Ovary (tissue), 9 donors: ENCODE results near the gene EPHA1. TPM values are rescaled to one million over a fixed set of nuclear protein-coding genes. Genes with fewer than 3 reads are reported as not detected.

Experiments used
- DNase-seq, 5 donors: peaks; one replicate each; pipeline ENCODE4 v3.0.0-alpha.2; 2019 to 2020
- H3K27ac ChIP-seq, 2 donors: fragments of 200-600 bp; one replicate each; pipeline versions ENCODE4 v1.5.1 to v1.8.0; 2019 to 2022
- H3K27me3 ChIP-seq: fragments of 200-600 bp; one replicate; pipeline ENCODE4 v1.8.0; 2022
- H3K36me3 ChIP-seq: fragments of 200-600 bp; sonication (generic); one replicate; pipeline ENCODE4 v1.5.1; 2019
- H3K4me1 ChIP-seq: one replicate; pipeline ENCODE4 v1.8.1; 2013; ENCODE audit warnings: mild to moderate bottlenecking, moderate library complexity; ENCODE audit not compliant: insufficient read depth
- H3K4me3 ChIP-seq: fragments of 200-600 bp; sonication (generic); one replicate; pipeline ENCODE4 v1.5.1; 2017
- H3K9me3 ChIP-seq, 2 donors: fragments of 200-600 bp in 1 of 2; sonication (generic) in 1 of 2; one replicate each; pipeline versions ENCODE4 v1.5.1 to v1.8.1; 2013 to 2019; ENCODE audit warnings: mild to moderate bottlenecking in 1 of 2, moderate library complexity in 1 of 2
- CTCF ChIP-seq, 3 donors: fragments of 450-650 bp in 2 of 3; fragments of 200-600 bp in 1 of 3; IDR thresholded peaks; one replicate each; pipeline versions ENCODE4 v1.5.1 to v1.8.0; 2016 to 2022; ENCODE audit warnings: antibody characterized with exemption in 3 of 3, mild to moderate bottlenecking in 1 of 3
- EP300 ChIP-seq: sonication (generic); formaldehyde crosslinking; IDR thresholded peaks from one replicate; pipeline ENCODE4 v1.6.1; 2017; ENCODE audit warnings: antibody characterized with exemption
- POLR2A ChIP-seq: fragments of 450-650 bp; IDR thresholded peaks from one replicate; pipeline ENCODE4 v1.6.1; 2017; ENCODE audit warnings: antibody characterized with exemption, mild to moderate bottlenecking, moderate library complexity
- WGBS, 3 donors: extraction: QIAGEN DNeasy Blood & Tissue Kit in 1 of 3; methylation state at CpG; one replicate each; pipeline versions ENCODE4 v1.1.5 to v1.1.7; 2013 to 2017; 5-methylcytosine and 5-hydroxymethylcytosine counted together
- intact Hi-C, 4 donors: fragments of 100-400 bp; cut with DNase I; formaldehyde crosslinking; loops; one replicate each; pipeline versions ENCODE4 v1.11.0 to v1.15.1; 2022 to 2023
- polyA plus RNA-seq, 2 donors: library from polyadenylated mRNA; stranded (reverse); fragments of 200-250 nt in 1 of 2; fragments of 350-450 nt in 1 of 2; fragmentation: Illumina TruSeq in 1 of 2; extraction: RNeasy Lipid Tissue Mini Kit (QIAGEN cat#74804) in 1 of 2; gene quantifications; one replicate each; pipeline ENCODE4 v1.2.3, GENCODE V29; 2013 to 2014
- total RNA-seq, 7 donors: library from RNA; depleted of rRNA in 2 of 7; stranded (reverse); fragments of >200 nt in 2 of 7; fragmentation: NEBNext Ultra II Directional in 3 of 7; extraction: Animal tissue kit (Norgen Biotek cat#: 25700) in 3 of 7; gene quantifications; one replicate each; pipeline versions ENCODE4 v1.1.0 to v1.2.4, GENCODE V29; 2016 to 2023
- donor health status: DM: no; HTN: no; CAD: no; lungs with moderate emphysema.
- donor health status: DM: no; HTN: no; CAD: no.
- donor health status: Bipolar disorder and iron deficiency.
- donor health status: DM: yes; HTN: yes; CAD: no.
- donor health status: DM: no; HTN: no; CAD: no.
- donor health status: DM: yes; HTN: yes; CAD: no.

EPHA1 gene
- total and polyA plus RNA-seq, 9 donors, result 0.21 to 21.3 (median 1.7) TPM; not detected in 1

DNA sequence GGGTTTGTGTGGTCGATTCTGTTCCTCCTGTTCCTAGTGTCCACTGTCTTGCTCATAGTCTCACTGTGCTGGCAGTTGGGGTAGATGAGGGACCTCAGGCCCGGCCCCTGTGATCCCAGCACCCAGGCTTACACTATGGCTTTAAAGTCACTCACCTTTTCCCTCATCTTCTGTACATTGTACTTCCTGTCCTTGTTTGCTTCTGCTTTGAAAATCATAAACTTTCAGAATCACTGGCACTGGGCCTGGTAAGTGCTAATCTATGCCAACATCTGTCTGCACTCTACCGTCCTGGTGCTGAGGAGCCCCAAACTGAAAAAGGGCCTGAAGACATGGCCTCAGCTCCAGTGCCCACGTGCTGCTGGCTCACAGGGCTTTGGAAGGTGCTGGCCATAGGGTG lies 28.9 kb upstream of the EPHA1 start:
- H3K27me3 ChIP-seq, result no peaks in the 10 kb centered on the region
- H3K9me3 ChIP-seq, result no peaks in the 10 kb centered on the region
- 61 to 73% (median 72%) methylated on average over 4 of the region's 4 CpGs for WGBS, 3 donors
- H3K4me3 ChIP-seq, result no peak overlapping the region
- TF ChIP-seq POLR2A, result no peak
- no peaks in the 10 kb centered on the region for H3K4me1 ChIP-seq
- no peak for DNase-seq
- no peak overlapping the region for H3K27ac ChIP-seq
- no peaks in the 10 kb centered on the region for H3K36me3 ChIP-seq
- intact Hi-C loops, result no loop called here

GRCh38 chr7:143436325-143436946 lies 27.8 kb upstream of the EPHA1 start:
- no peak overlapping the region for H3K4me3 ChIP-seq
- TF ChIP-seq POLR2A, result no peak
- no peak for TF ChIP-seq EP300
- TF ChIP-seq CTCF (IDR thresholded peaks at IDR 0.05), result no peak
- no peak overlapping the region for H3K27ac ChIP-seq
- WGBS, 3 donors, result 89 to 92% (median 89%) methylated on average over 3 of the region's 3 CpGs
- no peaks in the 10 kb centered on the region for H3K36me3 ChIP-seq
- no peaks in the 10 kb centered on the region for H3K4me1 ChIP-seq
- no peaks in the 10 kb centered on the region for H3K9me3 ChIP-seq
- no peak for DNase-seq
- intact Hi-C loops, result no loop called here
- no peaks in the 10 kb centered on the region for H3K27me3 ChIP-seq

DNA sequence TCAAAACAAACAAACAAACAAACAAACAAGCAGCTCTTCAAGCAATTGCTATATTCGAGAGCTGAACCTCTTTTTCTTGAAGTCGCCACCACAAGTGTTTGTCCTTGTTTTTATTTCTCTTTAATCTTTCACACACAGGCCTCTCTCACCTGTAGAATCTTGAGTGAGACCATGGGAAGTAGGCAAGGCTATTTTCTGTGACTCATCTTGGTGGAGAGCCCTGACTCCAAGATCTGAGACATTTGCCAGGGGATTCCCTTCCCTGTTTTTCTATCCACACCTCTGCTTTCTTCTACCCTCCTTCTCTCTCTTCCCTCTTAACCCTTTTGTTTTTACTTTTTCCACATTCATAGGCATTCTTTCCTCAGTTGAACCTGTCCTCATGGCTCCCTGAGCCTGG lies 26.6 kb upstream of the EPHA1 start:
- Histone ChIP-seq H3K4me3 (no peak overlapping the region), H3K4me1 (no peaks in the 10 kb centered on the region), H3K9me3 (no peaks in the 10 kb centered on the region), H3K27me3 (no peaks in the 10 kb centered on the region), H3K27ac (no peak overlapping the region), H3K36me3 (no peaks in the 10 kb centered on the region)
- intact Hi-C loops, result no loop called here
- no peak for DNase-seq
- WGBS, 3 donors, result 85 to 99% (median 95%) methylated on average over 2 of the region's 2 CpGs
- no peak for TF ChIP-seq CTCF (IDR thresholded peaks at IDR 0.05)
- TF ChIP-seq POLR2A, result no peak
- no peak for TF ChIP-seq EP300

- no peak for DNase-seq
- Histone ChIP-seq H3K9me3 (no peaks in the 10 kb centered on the region), H3K36me3 (no peaks in the 10 kb centered on the region), H3K27me3 (no peaks in the 10 kb centered on the region), H3K4me1 (no peaks in the 10 kb centered on the region), H3K4me3 (no peak overlapping the region), H3K27ac (no peak overlapping the region)
- 73 to 78% (median 73%) methylated on average over 9 of the region's 9 CpGs for WGBS, 3 donors
- no peak for TF ChIP-seq CTCF (IDR thresholded peaks at IDR 0.05)
- no peak for TF ChIP-seq EP300
- no peak for TF ChIP-seq POLR2A
- intact Hi-C loops, result no loop called here
These were observed 26.0 kb upstream of the EPHA1 start for GRCh38 chr7:143434660-143435059.

GRCh38 chr7:143433759-143434158 lies 25.1 kb upstream of the EPHA1 start:
- H3K36me3 ChIP-seq, result no peaks in the 10 kb centered on the region
- H3K27ac ChIP-seq, result no peak overlapping the region
- no peak for TF ChIP-seq POLR2A
- TF ChIP-seq CTCF (IDR thresholded peaks at IDR 0.05), result no peak
- TF ChIP-seq EP300, result no peak
- no peaks in the 10 kb centered on the region for H3K4me1 ChIP-seq
- no peaks in the 10 kb centered on the region for H3K9me3 ChIP-seq
- intact Hi-C loops, result no loop called here
- WGBS, 3 donors, result 87 to 90% (median 87%) methylated on average over 4 of the region's 4 CpGs
- no peak overlapping the region for H3K4me3 ChIP-seq
- H3K27me3 ChIP-seq, result no peaks in the 10 kb centered on the region
- DNase-seq, result no peak
